ENCODE data around the gene SLC9B1. TPM values are rescaled to one million over a fixed set of nuclear protein-coding genes. Genes with fewer than 3 reads are reported as not detected.

Gene SLC9B1
- total and polyA plus RNA-seq, 2 of the 13 experiments (the other 11 are each of a cell fraction or from before 2014, with no cell fraction given): 0.17 to 0.20 TPM

DNA sequence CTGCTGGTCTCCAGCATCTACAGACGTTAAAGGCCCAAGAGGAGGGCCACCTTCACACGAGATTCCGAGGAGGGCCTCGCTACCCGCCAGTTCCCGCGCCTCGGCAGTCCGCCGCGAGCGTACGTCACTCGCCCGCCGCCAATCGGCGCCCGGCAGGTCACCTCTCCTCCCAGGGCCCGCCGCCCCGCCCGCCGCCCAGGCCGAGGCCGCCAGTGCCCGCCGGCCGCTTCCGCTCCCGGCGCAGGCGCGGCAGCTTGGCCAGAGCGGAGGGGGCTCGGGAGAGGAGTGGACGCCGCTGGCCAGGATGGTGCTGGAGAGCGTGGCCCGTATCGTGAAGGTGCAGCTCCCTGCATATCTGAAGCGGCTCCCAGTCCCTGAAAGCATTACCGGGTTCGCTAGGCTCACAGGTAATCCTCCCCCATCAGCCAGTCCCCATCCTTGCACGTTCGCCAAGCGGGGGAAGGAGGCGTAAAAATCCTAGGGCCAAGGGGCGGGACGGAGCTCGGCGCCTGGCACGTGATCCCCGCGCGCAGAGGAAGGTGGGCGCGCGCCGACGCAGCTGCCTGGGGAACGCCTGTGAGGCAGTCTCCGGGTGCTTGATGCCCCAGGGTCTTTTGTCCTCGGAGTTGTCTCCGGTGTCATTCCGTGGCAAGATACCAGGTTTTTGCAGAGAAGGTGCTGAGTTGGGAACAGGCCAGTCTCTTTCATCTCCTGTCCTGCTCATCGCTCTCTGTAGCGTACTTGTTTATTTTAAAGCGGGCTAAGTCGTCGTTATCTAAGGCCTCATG is 150.5 kb downstream of the SLC9B1 start, which contains the start of gene CISD2 (continued):
- TF ChIP-seq TFAP4 (IDR thresholded peaks at IDR 0.05; ENCODE audit: borderline replicate concordance, low read depth) (no peak; the same call in 1 of the 2 replicates), HNRNPL (IDR thresholded peaks at IDR 0.05; ENCODE audit: low read depth, low read length) (0 out of 2 replicates have a peak, but pooled peaks have one; percentile 69), ARNTL (CRISPR knock-in tag; IDR thresholded peaks at IDR 0.05) (peak; percentile 85), KDM5A (IDR thresholded peaks at IDR 0.05; ENCODE audit: borderline replicate concordance, low read length) (no peak), PAWR (CRISPR knock-in tag; IDR thresholded peaks at IDR 0.05; ENCODE audit: borderline replicate concordance) (0 out of 2 replicates have a peak, but pooled peaks have one; percentile 95), MBNL3 (CRISPR knock-in tag; conservative IDR thresholded peaks at IDR 0.05) (no peak), PRMT3 (CRISPR knock-in tag; IDR thresholded peaks at IDR 0.05; ENCODE audit: borderline replicate concordance, low read depth) (peak; percentile 84), RBFOX2 (IDR thresholded peaks at IDR 0.05; ENCODE audit: low read depth, low read length) (peak; percentile 96), TBP (CRISPR knock-in tag; IDR thresholded peaks at IDR 0.05) (no peak), RARA (CRISPR knock-in tag; IDR thresholded peaks at IDR 0.05) (peak; percentile 22), KLF6 (CRISPR knock-in tag; IDR thresholded peaks at IDR 0.05) (peak; percentile 60; the same call in 1 of the 2 replicates), HMG20A (CRISPR knock-in tag; IDR thresholded peaks at IDR 0.05; ENCODE audit: borderline replicate concordance) (peak; percentile 28; the same call in 1 of the 2 replicates), KAT8 (CRISPR knock-in tag; IDR thresholded peaks at IDR 0.05) (peak; percentile 73), NR2F2 (IDR thresholded peaks at IDR 0.05; ENCODE audit: borderline replicate concordance, low read depth) (peak; percentile 40; the same call in 1 of the 2 replicates), ZBTB3 (CRISPR knock-in tag; IDR thresholded peaks at IDR 0.05; ENCODE audit: borderline replicate concordance, low read depth) (peak; percentile 94; the same call in 1 of the 2 replicates), CEBPG (CRISPR knock-in tag; IDR thresholded peaks at IDR 0.05) (peak; percentile 23)
- TF ChIP-seq, protein P1, sequence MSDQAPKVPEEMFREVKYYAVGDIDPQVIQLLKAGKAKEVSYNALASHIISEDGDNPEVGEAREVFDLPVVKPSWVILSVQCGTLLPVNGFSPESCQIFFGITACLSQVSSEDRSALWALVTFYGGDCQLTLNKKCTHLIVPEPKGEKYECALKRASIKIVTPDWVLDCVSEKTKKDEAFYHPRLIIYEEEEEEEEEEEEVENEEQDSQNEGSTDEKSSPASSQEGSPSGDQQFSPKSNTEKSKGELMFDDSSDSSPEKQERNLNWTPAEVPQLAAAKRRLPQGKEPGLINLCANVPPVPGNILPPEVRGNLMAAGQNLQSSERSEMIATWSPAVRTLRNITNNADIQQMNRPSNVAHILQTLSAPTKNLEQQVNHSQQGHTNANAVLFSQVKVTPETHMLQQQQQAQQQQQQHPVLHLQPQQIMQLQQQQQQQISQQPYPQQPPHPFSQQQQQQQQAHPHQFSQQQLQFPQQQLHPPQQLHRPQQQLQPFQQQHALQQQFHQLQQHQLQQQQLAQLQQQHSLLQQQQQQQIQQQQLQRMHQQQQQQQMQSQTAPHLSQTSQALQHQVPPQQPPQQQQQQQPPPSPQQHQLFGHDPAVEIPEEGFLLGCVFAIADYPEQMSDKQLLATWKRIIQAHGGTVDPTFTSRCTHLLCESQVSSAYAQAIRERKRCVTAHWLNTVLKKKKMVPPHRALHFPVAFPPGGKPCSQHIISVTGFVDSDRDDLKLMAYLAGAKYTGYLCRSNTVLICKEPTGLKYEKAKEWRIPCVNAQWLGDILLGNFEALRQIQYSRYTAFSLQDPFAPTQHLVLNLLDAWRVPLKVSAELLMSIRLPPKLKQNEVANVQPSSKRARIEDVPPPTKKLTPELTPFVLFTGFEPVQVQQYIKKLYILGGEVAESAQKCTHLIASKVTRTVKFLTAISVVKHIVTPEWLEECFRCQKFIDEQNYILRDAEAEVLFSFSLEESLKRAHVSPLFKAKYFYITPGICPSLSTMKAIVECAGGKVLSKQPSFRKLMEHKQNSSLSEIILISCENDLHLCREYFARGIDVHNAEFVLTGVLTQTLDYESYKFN (CRISPR knock-in tag; conservative IDR thresholded peaks at IDR 0.05): peak; percentile 59
- TF ChIP-seq, protein P2, sequence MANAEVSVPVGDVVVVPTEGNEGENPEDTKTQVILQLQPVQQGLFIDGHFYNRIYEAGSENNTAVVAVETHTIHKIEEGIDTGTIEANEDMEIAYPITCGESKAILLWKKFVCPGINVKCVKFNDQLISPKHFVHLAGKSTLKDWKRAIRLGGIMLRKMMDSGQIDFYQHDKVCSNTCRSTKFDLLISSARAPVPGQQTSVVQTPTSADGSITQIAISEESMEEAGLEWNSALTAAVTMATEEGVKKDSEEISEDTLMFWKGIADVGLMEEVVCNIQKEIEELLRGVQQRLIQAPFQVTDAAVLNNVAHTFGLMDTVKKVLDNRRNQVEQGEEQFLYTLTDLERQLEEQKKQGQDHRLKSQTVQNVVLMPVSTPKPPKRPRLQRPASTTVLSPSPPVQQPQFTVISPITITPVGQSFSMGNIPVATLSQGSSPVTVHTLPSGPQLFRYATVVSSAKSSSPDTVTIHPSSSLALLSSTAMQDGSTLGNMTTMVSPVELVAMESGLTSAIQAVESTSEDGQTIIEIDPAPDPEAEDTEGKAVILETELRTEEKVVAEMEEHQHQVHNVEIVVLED (CRISPR knock-in tag; IDR thresholded peaks at IDR 0.05; ENCODE audit: borderline replicate concordance): peak; percentile 88
- TF ChIP-seq, protein P3, sequence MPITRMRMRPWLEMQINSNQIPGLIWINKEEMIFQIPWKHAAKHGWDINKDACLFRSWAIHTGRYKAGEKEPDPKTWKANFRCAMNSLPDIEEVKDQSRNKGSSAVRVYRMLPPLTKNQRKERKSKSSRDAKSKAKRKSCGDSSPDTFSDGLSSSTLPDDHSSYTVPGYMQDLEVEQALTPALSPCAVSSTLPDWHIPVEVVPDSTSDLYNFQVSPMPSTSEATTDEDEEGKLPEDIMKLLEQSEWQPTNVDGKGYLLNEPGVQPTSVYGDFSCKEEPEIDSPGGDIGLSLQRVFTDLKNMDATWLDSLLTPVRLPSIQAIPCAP (CRISPR knock-in tag; IDR thresholded peaks at IDR 0.05; ENCODE audit: low read depth): peak; percentile 53; the same call in 1 of the 2 replicates
- TF ChIP-seq, protein P4, sequence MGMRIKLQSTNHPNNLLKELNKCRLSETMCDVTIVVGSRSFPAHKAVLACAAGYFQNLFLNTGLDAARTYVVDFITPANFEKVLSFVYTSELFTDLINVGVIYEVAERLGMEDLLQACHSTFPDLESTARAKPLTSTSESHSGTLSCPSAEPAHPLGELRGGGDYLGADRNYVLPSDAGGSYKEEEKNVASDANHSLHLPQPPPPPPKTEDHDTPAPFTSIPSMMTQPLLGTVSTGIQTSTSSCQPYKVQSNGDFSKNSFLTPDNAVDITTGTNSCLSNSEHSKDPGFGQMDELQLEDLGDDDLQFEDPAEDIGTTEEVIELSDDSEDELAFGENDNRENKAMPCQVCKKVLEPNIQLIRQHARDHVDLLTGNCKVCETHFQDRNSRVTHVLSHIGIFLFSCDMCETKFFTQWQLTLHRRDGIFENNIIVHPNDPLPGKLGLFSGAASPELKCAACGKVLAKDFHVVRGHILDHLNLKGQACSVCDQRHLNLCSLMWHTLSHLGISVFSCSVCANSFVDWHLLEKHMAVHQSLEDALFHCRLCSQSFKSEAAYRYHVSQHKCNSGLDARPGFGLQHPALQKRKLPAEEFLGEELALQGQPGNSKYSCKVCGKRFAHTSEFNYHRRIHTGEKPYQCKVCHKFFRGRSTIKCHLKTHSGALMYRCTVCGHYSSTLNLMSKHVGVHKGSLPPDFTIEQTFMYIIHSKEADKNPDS (CRISPR knock-in tag; IDR thresholded peaks at IDR 0.05): peak; percentile 90; the same call in 1 of the 2 replicates
